Right lobe of liver (tissue), 4 donors: ENCODE measurements around the gene PPP1R14C.
"Not testable (repeated sequence)": the region's sequence is repeated elsewhere in the genome, so short reads cannot be mapped to it uniquely, and the experiment has no call there.

ENCODE experiments used
- POLR2A ChIP-seq: fragments of 450-650 bp; IDR thresholded peaks from one replicate; pipeline ENCODE4 v1.6.1; 2017; ENCODE audit warnings: antibody characterized with exemption, mild to moderate bottlenecking
- TF ChIP-seq, protein P1 (sequence below), 4 donors: fragments of 200-600 bp in 3 of 4; fragments of 450-650 bp in 1 of 4; IDR thresholded peaks; one replicate each; pipeline versions ENCODE4 v1.5.1 to v1.8.0; 2016 to 2022; ENCODE audit warnings: antibody characterized with exemption in 4 of 4, mild to moderate bottlenecking in 2 of 4
- donor health status: DM: no; HTN: no; CAD: no.
- donor health status: DM: no; HTN: no; CAD: no.
- donor health status: DM: no; HTN: yes; CAD: no.

DNA sequence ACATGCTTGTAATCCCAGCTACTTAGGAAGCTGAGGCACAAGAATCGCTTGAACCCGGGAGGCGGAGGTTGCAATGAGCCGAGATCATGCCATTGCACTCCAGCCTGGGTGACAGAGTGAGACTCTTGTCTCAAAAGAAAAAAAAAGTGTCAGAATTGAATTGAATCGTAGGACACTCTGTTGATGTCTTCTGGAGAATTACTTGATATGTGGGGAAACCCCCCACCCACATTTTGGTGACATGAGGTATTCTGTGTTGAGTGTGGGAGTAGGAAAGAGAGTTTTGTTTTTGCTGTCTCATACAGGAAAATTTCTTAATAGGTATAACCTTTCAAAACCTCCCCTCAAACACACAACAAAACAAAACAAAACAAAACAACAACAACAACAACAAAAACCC lies 98.9 kb downstream of the PPP1R14C start:
- not testable (repeated sequence) for TF ChIP-seq POLR2A
- TF ChIP-seq, protein P1, sequence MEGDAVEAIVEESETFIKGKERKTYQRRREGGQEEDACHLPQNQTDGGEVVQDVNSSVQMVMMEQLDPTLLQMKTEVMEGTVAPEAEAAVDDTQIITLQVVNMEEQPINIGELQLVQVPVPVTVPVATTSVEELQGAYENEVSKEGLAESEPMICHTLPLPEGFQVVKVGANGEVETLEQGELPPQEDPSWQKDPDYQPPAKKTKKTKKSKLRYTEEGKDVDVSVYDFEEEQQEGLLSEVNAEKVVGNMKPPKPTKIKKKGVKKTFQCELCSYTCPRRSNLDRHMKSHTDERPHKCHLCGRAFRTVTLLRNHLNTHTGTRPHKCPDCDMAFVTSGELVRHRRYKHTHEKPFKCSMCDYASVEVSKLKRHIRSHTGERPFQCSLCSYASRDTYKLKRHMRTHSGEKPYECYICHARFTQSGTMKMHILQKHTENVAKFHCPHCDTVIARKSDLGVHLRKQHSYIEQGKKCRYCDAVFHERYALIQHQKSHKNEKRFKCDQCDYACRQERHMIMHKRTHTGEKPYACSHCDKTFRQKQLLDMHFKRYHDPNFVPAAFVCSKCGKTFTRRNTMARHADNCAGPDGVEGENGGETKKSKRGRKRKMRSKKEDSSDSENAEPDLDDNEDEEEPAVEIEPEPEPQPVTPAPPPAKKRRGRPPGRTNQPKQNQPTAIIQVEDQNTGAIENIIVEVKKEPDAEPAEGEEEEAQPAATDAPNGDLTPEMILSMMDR (IDR thresholded peaks at IDR 0.05) = not testable (repeated sequence)
